ENCODE data around the gene P2RY11.

Gene P2RY11

GRCh38 chr19:10141479-10141878, 30.0 kb downstream of the P2RY11 start:
- DNase-seq (ENCODE audit: low spot score) = no peak

GRCh38 chr19:10141973-10142372, 30.5 kb downstream of the P2RY11 start:
- DNase-seq (ENCODE audit: low spot score) = no peak

- DNase-seq (ENCODE audit: low spot score) = no peak
Measured at GRCh38 chr19:10142701-10143375, 31.3 kb downstream of the P2RY11 start.

- DNase-seq (ENCODE audit: low spot score) = no peak
Measured at GRCh38 chr19:10143681-10144080, 32.2 kb downstream of the P2RY11 start.

- DNase-seq (ENCODE audit: low spot score) = no peak
Measured at GRCh38 chr19:10144361-10144760, 32.9 kb downstream of the P2RY11 start.

- no peak for DNase-seq (ENCODE audit: low spot score)
Measured at GRCh38 chr19:10145031-10145430, 33.5 kb downstream of the P2RY11 start.

- DNase-seq (ENCODE audit: low spot score) = no peak
Measured at GRCh38 chr19:10146142-10146541, 34.6 kb downstream of the P2RY11 start.

- no peak for DNase-seq (ENCODE audit: low spot score)
Measured at GRCh38 chr19:10149427-10149826, 37.9 kb downstream of the P2RY11 start.

- no peak for DNase-seq (ENCODE audit: low spot score)
Measured at GRCh38 chr19:10151521-10151920, 40.0 kb downstream of the P2RY11 start.

GRCh38 chr19:10152100-10152499, 40.6 kb downstream of the P2RY11 start:
- no peak for DNase-seq (ENCODE audit: low spot score)

GRCh38 chr19:10155839-10156238, 44.3 kb downstream of the P2RY11 start:
- no peak for DNase-seq (ENCODE audit: low spot score)

- DNase-seq (ENCODE audit: low spot score) = no peak
Measured at GRCh38 chr19:10158071-10158470, 46.6 kb downstream of the P2RY11 start.

GRCh38 chr19:10158485-10158884, 47.0 kb downstream of the P2RY11 start:
- DNase-seq (ENCODE audit: low spot score) = no peak

GRCh38 chr19:10159610-10160009, 48.1 kb downstream of the P2RY11 start:
- no peak for DNase-seq (ENCODE audit: low spot score)

GRCh38 chr19:10163536-10163935, 52.0 kb downstream of the P2RY11 start:
- no peak for DNase-seq (ENCODE audit: low spot score)
